ENCODE results near the gene RPRD1B. TPM values are rescaled to one million over a fixed set of nuclear protein-coding genes. Genes with fewer than 3 reads are reported as not detected.

RPRD1B gene
- total and polyA plus RNA-seq, 2 of the 4 experiments (the other 2 are of a cell fraction) = 8.4 to 9.9 TPM

GRCh38 chr20:38139977-38140753, 106.6 kb downstream of the RPRD1B start:
- H3K9me1 ChIP-seq (ENCODE audit: insufficient read depth, low read length) = peaks cover 28% of the 10 kb centered on the region
- H2BK20ac ChIP-seq (ENCODE audit: low read depth, low read length) = no peak overlapping the region
- ChIA-PET CTCF (interaction anchor here (1.0 kb wide), 1 partner anchor 23 kb away, joined by 3 read pairs; no protein-coding TSS in a partner anchor), POLR2A (ENCODE audit: unreplicated experiment) (no interaction called here)
- peaks cover 17% of the 10 kb centered on the region for H3K4me1 ChIP-seq (ENCODE audit: control insufficient read depth, insufficient read depth, low read length)
- no peaks in the 10 kb centered on the region for H3K27me3 ChIP-seq (ENCODE audit: control insufficient read depth, insufficient read depth, low read length)
- peaks cover 65% of the 10 kb centered on the region for H3K36me3 ChIP-seq (ENCODE audit: control insufficient read depth, insufficient read depth, low read length)
- H3K56ac ChIP-seq (ENCODE audit: extremely low read depth, insufficient read depth, low read length) = no peak overlapping the region
- H2AFZ ChIP-seq (replicated peaks; ENCODE audit: low read length, poor library complexity) = no peak overlapping the region
- no peak overlapping the region for H4K91ac ChIP-seq (ENCODE audit: insufficient read depth, low read depth, low read length)
- no peaks in the 10 kb centered on the region for H3K9me3 ChIP-seq (ENCODE audit: control insufficient read depth, insufficient read depth, low read length)
- H3K18ac ChIP-seq (ENCODE audit: low read depth, low read length) = no peak overlapping the region
- no peak overlapping the region for H3K14ac ChIP-seq (replicated peaks; ENCODE audit: low read depth, low read length)
- DNase-seq (no peak), ATAC-seq (ENCODE audit: low read depth) (no peak)
- no peak overlapping the region; the same call in 1 of the 2 replicates for H3K4ac ChIP-seq (ENCODE audit: low read depth, low read length)
- in situ Hi-C loops (cut with MboI; ENCODE audit: low sequenced_read_pairs) (no loop called here), dilution Hi-C loops (cut with HindIII; ENCODE audit: low sequenced_read_pairs, unreplicated experiment) (no loop called here), intact Hi-C loops (cut with micrococcal nuclease) (no loop called here)
- H3K4me2 ChIP-seq (ENCODE audit: low read depth, low read length) = no peak overlapping the region
- H3K79me1 ChIP-seq (ENCODE audit: low read depth in 1 of 2, low read length in 2 of 2) = peaks cover 4 to 28% of the 10 kb centered on the region in 2 experiments; a peak in 3 of 4 replicates
- BruUV-seq (replicated peaks) = no TSS peak
- H2BK120ac ChIP-seq (ENCODE audit: low read depth, low read length) = no peak overlapping the region
- no peak overlapping the region for H2AK9ac ChIP-seq (replicated peaks; ENCODE audit: low read depth, low read length, poor library complexity)
- no peak overlapping the region for H4K8ac ChIP-seq (ENCODE audit: low read depth in 2 of 2, low read length in 2 of 2)
- H2BK15ac ChIP-seq (ENCODE audit: low read depth, low read length) = no peak overlapping the region
- no peak overlapping the region for H3K27ac ChIP-seq (ENCODE audit: insufficient read depth, low read length)
- no peaks in the 10 kb centered on the region for H4K20me1 ChIP-seq (ENCODE audit: insufficient read depth, low read length)
- no peak overlapping the region for H2AK5ac ChIP-seq (ENCODE audit: low read depth, low read length)
- H3K23ac ChIP-seq (ENCODE audit: low read depth, low read length) = no peak overlapping the region
- H2BK5ac ChIP-seq (ENCODE audit: low read depth, low read length, poor library complexity, severe bottlenecking) = no peak overlapping the region
- no peak overlapping the region for H3K9ac ChIP-seq (ENCODE audit: low read depth, low read length)
- 62% methylated on average over 4 of the region's 12 CpGs; no CpG with 5 or more reads in 1 of the 2 experiments for WGBS, 2 experiments (ENCODE audit: extremely low coverage in 2 of 2, insufficient read length in 1 of 2)
- H3K4me3 ChIP-seq (ENCODE audit: insufficient read depth, low read depth, low read length) = no peak overlapping the region
- H4K5ac ChIP-seq (ENCODE audit: low read depth, low read length) = no peak overlapping the region
- TF ChIP-seq RFX5 (IDR thresholded peaks at IDR 0.05; ENCODE audit: low read depth, low read length) (no peak), BHLHE40 (IDR thresholded peaks at IDR 0.05; ENCODE audit: low read depth, low read length) (no peak), POLR2A (IDR thresholded peaks at IDR 0.05; ENCODE audit: low read depth, low read length) (no peak), RCOR1 (IDR thresholded peaks at IDR 0.05; ENCODE audit: insufficient replicate concordance, low read length) (no peak), MXI1 (IDR thresholded peaks at IDR 0.05; ENCODE audit: borderline replicate concordance, low read depth, low read length) (no peak), RAD21 (IDR thresholded peaks at IDR 0.05; ENCODE audit: low read length) (no peak), CEBPB (IDR thresholded peaks at IDR 0.05; ENCODE audit: low read depth, low read length) (no peak), CHD1 (IDR thresholded peaks at IDR 0.05; ENCODE audit: low read depth, low read length) (no peak), USF2 (IDR thresholded peaks at IDR 0.05; ENCODE audit: low read depth, low read length) (no peak), ELK1 (IDR thresholded peaks at IDR 0.05; ENCODE audit: borderline replicate concordance, low read depth, low read length) (no peak), MAZ (IDR thresholded peaks at IDR 0.05; ENCODE audit: borderline replicate concordance, low read depth, low read length) (no peak), MAFK (IDR thresholded peaks at IDR 0.05; ENCODE audit: low read depth, low read length) (no peak), NFE2L2 (IDR thresholded peaks at IDR 0.05; ENCODE audit: low read depth, low read length) (no peak), FOS (IDR thresholded peaks at IDR 0.05; ENCODE audit: low read depth, low read length) (no peak), SMC3 (IDR thresholded peaks at IDR 0.05; ENCODE audit: low read depth, low read length) (no peak)

All from IMR-90 (cell line).